GM19397 (cell line): ENCODE measurements around the gene CLEC5A.
A peak's percentile ranks its signal among the peaks of the same experiment; 100 is the strongest.
"Not testable (repeated sequence)": the region's sequence is repeated elsewhere in the genome, so short reads cannot be mapped to it uniquely, and the experiment has no call there.

Source experiments
- ATAC-seq: cut with Tn5 transposase; IDR thresholded peaks from one replicate; pipeline ENCODE4 v1.9.1; 2021; ENCODE audit warnings: mild to moderate bottlenecking, moderate library complexity; ENCODE audit not compliant: unreplicated experiment

The CLEC5A gene

GRCh38 chr7:141946796-141947195 lies at the start of gene CLEC5A:
Gene CLEC5A, minus strand, starts transcription at chr7:141946974. Its CDS starts 682 bp downstream, at chr7:141946292.
- no peak for ATAC-seq

- no peak for ATAC-seq
Measured at GRCh38 chr7:141993354-141993753, 46.6 kb upstream of the CLEC5A start.

- no peak for ATAC-seq
Measured at GRCh38 chr7:141992688-141993087, 45.9 kb upstream of the CLEC5A start.

GRCh38 chr7:141992156-141992555 lies 45.4 kb upstream of the CLEC5A start:
- ATAC-seq = no peak

- no peak for ATAC-seq
Measured at GRCh38 chr7:141991140-141991539, 44.4 kb upstream of the CLEC5A start.

GRCh38 chr7:141990011-141990725 lies 43.4 kb upstream of the CLEC5A start:
- no peak for ATAC-seq

- ATAC-seq = not testable (repeated sequence)
Measured at GRCh38 chr7:141987803-141988202, 41.0 kb upstream of the CLEC5A start.

GRCh38 chr7:141986923-141987322 lies 40.1 kb upstream of the CLEC5A start:
- ATAC-seq = no peak

- not testable (repeated sequence) for ATAC-seq
Measured at GRCh38 chr7:141985926-141986325, 39.2 kb upstream of the CLEC5A start.

- no peak for ATAC-seq
Measured at GRCh38 chr7:141979568-141979967, 32.8 kb upstream of the CLEC5A start.

GRCh38 chr7:141978351-141978750 lies 31.6 kb upstream of the CLEC5A start:
- no peak for ATAC-seq

- ATAC-seq = no peak
Measured at GRCh38 chr7:141976524-141977245, 29.9 kb upstream of the CLEC5A start.

- peak; percentile 74 for ATAC-seq
Measured at GRCh38 chr7:141975806-141976523, 29.2 kb upstream of the CLEC5A start.

- no peak for ATAC-seq
Measured at GRCh38 chr7:141974831-141975230, 28.1 kb upstream of the CLEC5A start.

- ATAC-seq = no peak
Measured at GRCh38 chr7:141973673-141974072, 26.9 kb upstream of the CLEC5A start, which contains the start of gene TAS2R38. Gene TAS2R38, minus strand, starts transcription at chr7:141973773. Its CDS starts 84 bp downstream, at chr7:141973689.

GRCh38 chr7:141960687-141961422 lies 14.1 kb upstream of the CLEC5A start:
- no peak for ATAC-seq

- ATAC-seq = no peak
Measured at GRCh38 chr7:141956084-141956483, 9.3 kb upstream of the CLEC5A start.

- no peak for ATAC-seq
Measured at GRCh38 chr7:141954334-141954733, 7.6 kb upstream of the CLEC5A start.

GRCh38 chr7:141952461-141952860 lies 5.7 kb upstream of the CLEC5A start:
- ATAC-seq = no peak

- no peak for ATAC-seq
Measured at GRCh38 chr7:141950806-141951205, 4.0 kb upstream of the CLEC5A start.

GRCh38 chr7:141949911-141950310 lies 3.1 kb upstream of the CLEC5A start:
- no peak for ATAC-seq
